ENCODE results near the gene UBE2J1.

UBE2J1 gene

GRCh38 chr6:89356642-89357170 is 4.2 kb upstream of the UBE2J1 start:
- no peak overlapping the region for H3K4me3 ChIP-seq (ENCODE audit: control insufficient read depth, low read depth, low read length)
- TF ChIP-seq CTCF (IDR thresholded peaks at IDR 0.05; ENCODE audit: control insufficient read depth, insufficient read depth, low read depth, low read length, missing control alignments): no peak
- DNase-seq (ENCODE audit: low read depth): no peak

- no peak for DNase-seq (ENCODE audit: low read depth)
- no peak overlapping the region for H3K4me3 ChIP-seq (ENCODE audit: control insufficient read depth, low read depth, low read length)
Measured at GRCh38 chr6:89355511-89356194, 3.1 kb upstream of the UBE2J1 start.

GRCh38 chr6:89353702-89354392 is 1.3 kb upstream of the UBE2J1 start:
- no peak for TF ChIP-seq CTCF (IDR thresholded peaks at IDR 0.05; ENCODE audit: control insufficient read depth, insufficient read depth, low read depth, low read length, missing control alignments)
- H3K4me3 ChIP-seq (ENCODE audit: control insufficient read depth, low read depth, low read length): no peak overlapping the region
- no peak for DNase-seq (ENCODE audit: low read depth)

More at GRCh38 chr6:89355511-89356194, 3.1 kb upstream of the UBE2J1 start:
- no peak for TF ChIP-seq CTCF (IDR thresholded peaks at IDR 0.05; ENCODE audit: control insufficient read depth, insufficient read depth, low read depth, low read length, missing control alignments)

GRCh38 chr6:89353118-89353556 is 615 bp upstream of the UBE2J1 start:
- no peak for TF ChIP-seq CTCF (IDR thresholded peaks at IDR 0.05; ENCODE audit: control insufficient read depth, insufficient read depth, low read depth, low read length, missing control alignments)
- DNase-seq (ENCODE audit: low read depth): no peak
- peak overlapping the region; percentile 69 for H3K4me3 ChIP-seq (ENCODE audit: control insufficient read depth, low read depth, low read length)

GRCh38 chr6:89351671-89352277 is 748 bp downstream of the UBE2J1 start:
- H3K4me3 ChIP-seq (ENCODE audit: control insufficient read depth, low read depth, low read length): peak overlapping the region; percentile 69
- no peak for DNase-seq (ENCODE audit: low read depth)
- no peak for TF ChIP-seq CTCF (IDR thresholded peaks at IDR 0.05; ENCODE audit: control insufficient read depth, insufficient read depth, low read depth, low read length, missing control alignments)

- no peak overlapping the region; the same call in 1 of the 2 replicates for H3K4me3 ChIP-seq (ENCODE audit: control insufficient read depth, low read depth, low read length)
- DNase-seq (ENCODE audit: low read depth): no peak
- no peak for TF ChIP-seq CTCF (IDR thresholded peaks at IDR 0.05; ENCODE audit: control insufficient read depth, insufficient read depth, low read depth, low read length, missing control alignments)
Measured at GRCh38 chr6:89350281-89350966, 2.1 kb downstream of the UBE2J1 start.
